KMS-11 (cell line): ENCODE data around the gene TMEM94.

ENCODE experiments used
- H2AFZ ChIP-seq: fragments of 200-600 bp; sonication (generic); 2 replicates; pipeline ENCODE4 v1.6.1; 2016; ENCODE audit warnings: antibody characterized with exemption, mixed run types, low read depth
- H3K27ac ChIP-seq: fragments of 200-600 bp; sonication (generic); 2 replicates; pipeline ENCODE4 v1.6.1; 2016; ENCODE audit warnings: mild to moderate bottlenecking, mixed run types
- H3K27me3 ChIP-seq: fragments of 200-600 bp; sonication (generic); 2 replicates; pipeline ENCODE4 v1.6.1; 2017; ENCODE audit warnings: mild to moderate bottlenecking, low read depth, mixed run types, moderate library complexity; ENCODE audit not compliant: insufficient read depth
- H3K36me3 ChIP-seq: fragments of 200-600 bp; sonication (generic); 2 replicates; pipeline ENCODE4 v1.6.1; 2017; ENCODE audit warnings: mild to moderate bottlenecking, mixed run types; ENCODE audit not compliant: insufficient read depth
- H3K4me1 ChIP-seq: fragments of 200-600 bp; sonication (generic); 2 replicates; pipeline ENCODE4 v1.6.1; 2016; ENCODE audit warnings: mild to moderate bottlenecking, low read depth, mixed run types; ENCODE audit not compliant: poor library complexity, severe bottlenecking
- H3K4me2 ChIP-seq: fragments of 200-600 bp; sonication (generic); 2 replicates; pipeline ENCODE4 v1.7.0; 2016; ENCODE audit warnings: mild to moderate bottlenecking, mixed run types
- H3K4me3 ChIP-seq: fragments of 200-600 bp; sonication (generic); IDR thresholded peaks from 2 replicates; pipeline ENCODE4 v1.6.1; 2017; ENCODE audit warnings: low read depth, low read length, mixed read lengths; ENCODE audit not compliant: insufficient read depth
- H3K79me2 ChIP-seq: fragments of 200-600 bp; sonication (generic); 2 replicates; pipeline ENCODE4 v1.6.1; 2016; ENCODE audit warnings: low read depth, mixed run types; ENCODE audit not compliant: insufficient read depth
- H3K9ac ChIP-seq: fragments of 200-600 bp; sonication (generic); 2 replicates; pipeline ENCODE4 v1.6.1; 2016; ENCODE audit warnings: mild to moderate bottlenecking, mixed run types
- H4K20me1 ChIP-seq: fragments of 200-600 bp; sonication (generic); 2 replicates; pipeline ENCODE4 v1.6.1; 2016; ENCODE audit warnings: mild to moderate bottlenecking, mixed run types; ENCODE audit not compliant: insufficient read depth
- TF ChIP-seq, protein P1 (sequence below): fragments of 200-600 bp; sonication (generic); conservative IDR thresholded peaks from 2 replicates; pipeline ENCODE4 v1.6.1; 2017; ENCODE audit warnings: low read depth, mild to moderate bottlenecking, antibody characterized with exemption, low read length, moderate library complexity, mixed read lengths

Gene TMEM94

DNA sequence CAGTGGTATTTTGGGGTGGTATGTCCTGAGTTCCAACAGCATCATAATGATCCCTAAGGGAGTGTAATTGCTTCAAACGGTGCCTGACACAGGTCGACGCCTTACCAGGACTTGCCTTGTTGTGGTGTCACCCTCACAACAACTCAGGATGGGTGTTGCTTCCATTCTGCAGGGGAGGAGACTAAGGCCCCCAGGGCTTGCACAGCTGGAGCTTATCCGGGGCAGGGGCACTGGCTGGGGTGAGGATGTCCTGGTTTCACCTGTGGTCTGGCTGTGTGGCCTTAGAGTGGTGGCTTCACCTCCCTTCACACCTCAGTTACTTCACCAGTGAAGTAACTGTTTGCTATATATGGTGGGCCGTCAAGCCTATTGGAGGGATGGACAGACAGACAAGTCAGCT, 92.4 kb downstream of the TMEM94 start:
- H3K4me2 ChIP-seq = no peak overlapping the region
- H3K36me3 ChIP-seq = no peaks in the 10 kb centered on the region
- H3K4me3 ChIP-seq = no peak overlapping the region
- H3K9ac ChIP-seq = no peak overlapping the region
- no peak overlapping the region for H3K27ac ChIP-seq
- no peaks in the 10 kb centered on the region for H4K20me1 ChIP-seq
- TF ChIP-seq, protein P1, sequence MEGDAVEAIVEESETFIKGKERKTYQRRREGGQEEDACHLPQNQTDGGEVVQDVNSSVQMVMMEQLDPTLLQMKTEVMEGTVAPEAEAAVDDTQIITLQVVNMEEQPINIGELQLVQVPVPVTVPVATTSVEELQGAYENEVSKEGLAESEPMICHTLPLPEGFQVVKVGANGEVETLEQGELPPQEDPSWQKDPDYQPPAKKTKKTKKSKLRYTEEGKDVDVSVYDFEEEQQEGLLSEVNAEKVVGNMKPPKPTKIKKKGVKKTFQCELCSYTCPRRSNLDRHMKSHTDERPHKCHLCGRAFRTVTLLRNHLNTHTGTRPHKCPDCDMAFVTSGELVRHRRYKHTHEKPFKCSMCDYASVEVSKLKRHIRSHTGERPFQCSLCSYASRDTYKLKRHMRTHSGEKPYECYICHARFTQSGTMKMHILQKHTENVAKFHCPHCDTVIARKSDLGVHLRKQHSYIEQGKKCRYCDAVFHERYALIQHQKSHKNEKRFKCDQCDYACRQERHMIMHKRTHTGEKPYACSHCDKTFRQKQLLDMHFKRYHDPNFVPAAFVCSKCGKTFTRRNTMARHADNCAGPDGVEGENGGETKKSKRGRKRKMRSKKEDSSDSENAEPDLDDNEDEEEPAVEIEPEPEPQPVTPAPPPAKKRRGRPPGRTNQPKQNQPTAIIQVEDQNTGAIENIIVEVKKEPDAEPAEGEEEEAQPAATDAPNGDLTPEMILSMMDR = no peak
- no peaks in the 10 kb centered on the region for H3K79me2 ChIP-seq
- no peak overlapping the region for H2AFZ ChIP-seq
- no peaks in the 10 kb centered on the region for H3K4me1 ChIP-seq
- no peaks in the 10 kb centered on the region for H3K27me3 ChIP-seq
